NB4 (cell line): Measurements from ENCODE around the gene MEGF8.

Source experiments
- CTCF ChIP-seq: IDR thresholded peaks from one replicate; pipeline ENCODE4 v1.5.1; 2012; ENCODE audit warnings: low read depth, low read length
- POLR2A ChIP-seq: IDR thresholded peaks from 2 replicates; pipeline ENCODE4 v1.6.1; 2011; ENCODE audit warnings: mild to moderate bottlenecking; ENCODE audit not compliant: insufficient read length; ENCODE audit errors: extremely low read depth
- TF ChIP-seq, protein P1 (sequence below): IDR thresholded peaks from 2 replicates; pipeline ENCODE4 v1.6.1; 2011; ENCODE audit warnings: low read depth, low read length

- no peak for TF ChIP-seq CTCF
- TF ChIP-seq, protein P1, sequence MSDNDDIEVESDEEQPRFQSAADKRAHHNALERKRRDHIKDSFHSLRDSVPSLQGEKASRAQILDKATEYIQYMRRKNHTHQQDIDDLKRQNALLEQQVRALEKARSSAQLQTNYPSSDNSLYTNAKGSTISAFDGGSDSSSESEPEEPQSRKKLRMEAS = no peak
- no peak for TF ChIP-seq POLR2A
Observed at GRCh38 chr19:42360787-42361544, 35.5 kb downstream of the MEGF8 start.
